Measurements from ENCODE around the gene CLCN7. TPM values are rescaled to one million over a fixed set of nuclear protein-coding genes. Genes with fewer than 3 reads are reported as not detected.

The CLCN7 gene
- total RNA-seq, 1 donor from 2014 or later = 49.8 TPM

GRCh38 chr16:1505912-1506311 lies 31.1 kb upstream of the CLCN7 start:
- TF ChIP-seq POLR2A (IDR thresholded peaks at IDR 0.05) (no peak), POLR2AphosphoS5 (IDR thresholded peaks at IDR 0.05; ENCODE audit: insufficient read depth in 1 of 2, low read depth in 1 of 2) (no peak), CTCF (IDR thresholded peaks at IDR 0.05) (no peak)
- intact Hi-C loops (cut with DNase I) = no loop called here
- H3K36me3 ChIP-seq = peaks cover 0 to 56% of the 10 kb centered on the region in 2 donors
- H3K4me3 ChIP-seq = no peak overlapping the region
- peaks cover 5% of the 10 kb centered on the region for H3K4me1 ChIP-seq
- H3K27ac ChIP-seq = no peak overlapping the region
- no peak for DNase-seq (ENCODE audit: extremely low spot score in 2 of 2)
- no peaks in the 10 kb centered on the region for H3K9me3 ChIP-seq
- no peaks in the 10 kb centered on the region for H3K27me3 ChIP-seq

DNA sequence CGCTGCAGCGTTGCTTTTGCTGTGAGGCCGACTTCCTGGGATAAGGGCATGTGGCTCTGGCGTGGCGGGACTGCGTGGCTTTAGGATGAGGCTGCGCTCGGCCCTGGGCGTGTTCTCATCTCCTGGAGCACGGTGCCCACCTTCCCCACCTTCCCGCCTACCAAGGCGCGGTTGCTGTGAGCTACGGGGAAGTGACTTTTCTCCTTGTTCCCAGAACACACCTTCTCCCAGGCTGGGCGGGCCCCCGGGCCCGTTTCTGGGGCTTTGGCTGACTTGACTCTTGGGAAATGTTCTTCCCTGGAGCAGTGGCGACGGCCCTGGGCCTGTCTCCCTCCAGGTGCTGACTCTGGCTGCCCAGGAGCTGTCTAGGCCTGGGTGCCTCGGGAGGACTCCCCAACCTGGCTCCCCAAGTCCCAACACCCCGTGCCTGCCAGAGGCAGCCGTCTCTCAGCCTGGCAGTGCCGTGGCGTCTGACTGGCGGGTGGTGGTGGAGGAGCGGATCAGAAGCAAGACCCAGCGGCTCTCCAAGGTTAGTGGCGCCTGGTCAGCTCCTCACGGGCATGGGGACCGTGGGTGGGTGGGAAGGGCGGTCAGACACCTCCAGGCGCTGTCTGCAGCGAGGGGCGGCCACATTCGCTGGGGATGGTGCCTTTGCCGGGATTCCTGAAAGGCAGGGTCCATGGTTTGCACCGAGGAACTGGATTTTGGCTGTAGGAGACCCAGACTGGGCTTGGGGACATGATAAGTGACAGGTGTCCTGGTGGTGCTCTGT lies 30.4 kb upstream of the CLCN7 start:
- H3K36me3 ChIP-seq = peaks cover 0 to 63% of the 10 kb centered on the region in 2 donors
- peaks cover 3% of the 10 kb centered on the region for H3K4me1 ChIP-seq
- DNase-seq (ENCODE audit: extremely low spot score in 2 of 2) = no peak
- intact Hi-C loops (cut with DNase I) = no loop called here
- H3K4me3 ChIP-seq = no peak overlapping the region
- H3K27ac ChIP-seq = no peak overlapping the region
- no peak for TF ChIP-seq POLR2AphosphoS5 (IDR thresholded peaks at IDR 0.05; ENCODE audit: insufficient read depth in 1 of 2, low read depth in 1 of 2)
- no peaks in the 10 kb centered on the region for H3K9me3 ChIP-seq
- H3K27me3 ChIP-seq = no peaks in the 10 kb centered on the region

DNA sequence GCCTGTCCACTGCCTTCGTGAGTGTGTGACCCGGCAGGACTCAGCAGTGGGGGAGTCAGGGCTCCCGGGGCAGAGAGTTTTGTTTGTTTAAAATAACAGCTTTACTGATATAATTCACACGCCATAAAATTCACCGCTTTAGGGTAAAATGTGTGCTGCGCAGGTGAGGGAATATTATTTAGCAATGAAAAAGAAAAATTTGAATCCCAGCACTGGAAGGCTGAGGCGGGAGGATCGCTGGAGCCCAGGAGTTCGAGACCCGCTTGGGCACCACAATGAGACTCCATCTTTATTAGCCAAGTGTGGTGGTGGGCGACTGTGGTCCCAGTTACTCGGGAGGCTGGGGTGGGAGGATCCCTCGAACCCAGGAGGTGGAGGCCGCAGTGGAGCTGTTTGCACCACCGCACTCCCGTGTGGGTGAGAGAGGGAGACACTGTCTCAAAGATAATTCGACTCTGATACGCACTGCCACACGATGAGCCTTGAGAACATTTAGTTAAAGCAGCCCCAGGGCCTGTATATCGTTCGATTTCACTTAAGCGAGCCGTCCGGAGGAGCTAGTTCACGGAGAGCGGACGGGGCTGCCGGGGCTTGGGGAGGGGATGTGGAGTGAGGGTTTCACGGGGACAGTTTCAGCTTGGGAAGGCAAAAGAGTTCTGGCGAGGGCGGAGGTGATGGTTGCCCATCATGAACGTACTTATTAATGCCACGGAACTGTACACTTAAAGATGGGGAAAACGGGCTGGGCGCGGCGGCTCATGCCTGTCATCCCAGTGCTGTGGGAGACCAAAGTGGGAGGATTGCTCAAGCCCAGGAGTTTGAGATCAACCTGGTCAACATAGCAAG lies 28.5 kb upstream of the CLCN7 start:
- H3K27me3 ChIP-seq = no peaks in the 10 kb centered on the region
- no peaks in the 10 kb centered on the region for H3K4me1 ChIP-seq
- TF ChIP-seq POLR2AphosphoS5 (IDR thresholded peaks at IDR 0.05; ENCODE audit: insufficient read depth in 1 of 2, low read depth in 1 of 2) (no peak), CTCF (IDR thresholded peaks at IDR 0.05) (no peak), POLR2A (IDR thresholded peaks at IDR 0.05) (no peak)
- peaks cover 0 to 68% of the 10 kb centered on the region in 2 donors for H3K36me3 ChIP-seq
- H3K27ac ChIP-seq = no peak overlapping the region
- H3K9me3 ChIP-seq = no peaks in the 10 kb centered on the region
- intact Hi-C loops (cut with DNase I) = no loop called here
- H3K4me3 ChIP-seq = no peak overlapping the region
- DNase-seq (ENCODE audit: extremely low spot score in 2 of 2) = no peak

- Histone ChIP-seq H3K36me3 (peaks cover 0 to 77% of the 10 kb centered on the region in 2 donors), H3K27me3 (no peaks in the 10 kb centered on the region), H3K4me3 (no peak overlapping the region), H3K9me3 (no peaks in the 10 kb centered on the region), H3K27ac (no peak overlapping the region), H3K4me1 (no peaks in the 10 kb centered on the region)
- TF ChIP-seq POLR2AphosphoS5 (IDR thresholded peaks at IDR 0.05; ENCODE audit: insufficient read depth in 1 of 2, low read depth in 1 of 2) = no peak
- no peak for TF ChIP-seq POLR2A (IDR thresholded peaks at IDR 0.05)
- no peak for TF ChIP-seq CTCF (IDR thresholded peaks at IDR 0.05)
- intact Hi-C loops (cut with DNase I) = no loop called here
- no peak for DNase-seq (ENCODE audit: extremely low spot score in 2 of 2)
Observed at GRCh38 chr16:1502092-1503004, 27.5 kb upstream of the CLCN7 start.

DNA sequence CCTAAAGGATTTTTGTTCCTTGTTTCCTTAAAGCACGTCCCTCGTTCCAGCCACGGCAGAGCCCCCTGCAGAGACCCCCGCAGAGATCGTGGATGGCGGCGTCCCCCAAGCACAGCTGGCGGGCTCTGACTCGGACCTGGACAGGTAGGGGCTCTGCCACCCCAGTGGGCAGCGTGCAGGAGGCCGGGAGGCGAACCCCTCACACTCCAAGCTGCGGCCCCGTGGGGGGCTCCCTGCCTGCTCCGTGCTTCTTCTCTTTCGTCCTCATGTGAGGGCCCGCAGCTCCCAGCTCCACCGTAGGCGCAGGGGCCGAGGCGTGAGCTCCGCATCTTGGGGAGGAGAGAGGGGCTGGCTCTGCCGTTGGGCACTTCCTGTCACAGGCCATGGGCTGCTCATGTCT lies 26.8 kb upstream of the CLCN7 start:
- Histone ChIP-seq H3K9me3 (no peaks in the 10 kb centered on the region), H3K4me1 (no peaks in the 10 kb centered on the region), H3K27ac (no peak overlapping the region), H3K36me3 (peaks cover 0 to 84% of the 10 kb centered on the region in 2 donors), H3K4me3 (no peak overlapping the region), H3K27me3 (no peaks in the 10 kb centered on the region)
- intact Hi-C loops (cut with DNase I) = no loop called here
- DNase-seq (ENCODE audit: extremely low spot score in 2 of 2) = no peak
- TF ChIP-seq POLR2A (IDR thresholded peaks at IDR 0.05) = no peak
- TF ChIP-seq CTCF (IDR thresholded peaks at IDR 0.05) = no peak
- TF ChIP-seq POLR2AphosphoS5 (IDR thresholded peaks at IDR 0.05; ENCODE audit: insufficient read depth in 1 of 2, low read depth in 1 of 2) = no peak
